Suprapubic skin (tissue), 4 donors: Measurements from ENCODE around the gene SPATA33.
"Not testable (repeated sequence)": the region's sequence is repeated elsewhere in the genome, so short reads cannot be mapped to it uniquely, and the experiment has no call there.

ENCODE experiments used
- POLR2A ChIP-seq, 2 donors: fragments of 450-650 bp; IDR thresholded peaks; one replicate each; pipeline ENCODE4 v1.6.1; 2017; ENCODE audit warnings: antibody characterized with exemption in 2 of 2, mild to moderate bottlenecking in 2 of 2, moderate library complexity in 2 of 2
- POLR2AphosphoS5 ChIP-seq, 3 donors: sonication (generic); formaldehyde crosslinking; IDR thresholded peaks; one replicate each; pipeline ENCODE4 v1.6.1; 2017; ENCODE audit warnings: antibody characterized with exemption in 3 of 3
- TF ChIP-seq, protein P1 (sequence below), 2 donors: fragments of 200-600 bp in 1 of 2; fragments of 450-650 bp in 1 of 2; sonication (generic) in 1 of 2; IDR thresholded peaks; one replicate each; pipeline ENCODE4 v1.5.1; 2016 to 2019; ENCODE audit warnings: antibody characterized with exemption in 2 of 2, mild to moderate bottlenecking in 1 of 2, moderate library complexity in 1 of 2

DNA sequence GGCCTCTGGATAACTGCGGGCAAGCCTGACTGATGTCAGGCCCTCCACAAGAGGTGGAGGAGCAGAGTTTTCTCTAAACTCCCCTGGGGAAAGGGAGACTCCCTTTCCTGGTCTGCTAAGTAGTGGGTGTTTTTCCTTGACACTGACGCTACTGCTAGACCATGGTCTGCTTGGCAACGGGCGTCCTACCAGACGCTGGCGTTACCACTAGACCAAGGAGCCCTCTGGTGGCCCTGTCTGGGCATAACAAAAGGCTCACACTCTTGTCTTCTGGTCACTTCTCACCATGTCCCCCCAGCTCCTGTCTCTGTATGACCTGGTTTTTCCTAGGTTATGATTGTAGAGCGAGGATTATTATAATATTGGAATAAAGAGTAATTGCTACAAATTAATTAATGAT is 9.4 kb downstream of the SPATA33 start:
- TF ChIP-seq, protein P1, sequence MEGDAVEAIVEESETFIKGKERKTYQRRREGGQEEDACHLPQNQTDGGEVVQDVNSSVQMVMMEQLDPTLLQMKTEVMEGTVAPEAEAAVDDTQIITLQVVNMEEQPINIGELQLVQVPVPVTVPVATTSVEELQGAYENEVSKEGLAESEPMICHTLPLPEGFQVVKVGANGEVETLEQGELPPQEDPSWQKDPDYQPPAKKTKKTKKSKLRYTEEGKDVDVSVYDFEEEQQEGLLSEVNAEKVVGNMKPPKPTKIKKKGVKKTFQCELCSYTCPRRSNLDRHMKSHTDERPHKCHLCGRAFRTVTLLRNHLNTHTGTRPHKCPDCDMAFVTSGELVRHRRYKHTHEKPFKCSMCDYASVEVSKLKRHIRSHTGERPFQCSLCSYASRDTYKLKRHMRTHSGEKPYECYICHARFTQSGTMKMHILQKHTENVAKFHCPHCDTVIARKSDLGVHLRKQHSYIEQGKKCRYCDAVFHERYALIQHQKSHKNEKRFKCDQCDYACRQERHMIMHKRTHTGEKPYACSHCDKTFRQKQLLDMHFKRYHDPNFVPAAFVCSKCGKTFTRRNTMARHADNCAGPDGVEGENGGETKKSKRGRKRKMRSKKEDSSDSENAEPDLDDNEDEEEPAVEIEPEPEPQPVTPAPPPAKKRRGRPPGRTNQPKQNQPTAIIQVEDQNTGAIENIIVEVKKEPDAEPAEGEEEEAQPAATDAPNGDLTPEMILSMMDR (IDR thresholded peaks at IDR 0.05), result not testable (repeated sequence)
- TF ChIP-seq POLR2AphosphoS5, POLR2A (IDR thresholded peaks at IDR 0.05): not testable (repeated sequence)
